GM12878 (cell line): ENCODE data around the gene CELSR1. TPM values are rescaled to one million over a fixed set of nuclear protein-coding genes. Genes with fewer than 3 reads are reported as not detected.
"Not testable (repeated sequence)": the region's sequence is repeated elsewhere in the genome, so short reads cannot be mapped to it uniquely, and the experiment has no call there.

Source experiments
- ATAC-seq: fragments of 200-7000 bp; cut with Tn5 transposase; 3 replicates; pipeline ENCODE4 v1.9.1; 2020; ENCODE audit warnings: mild to moderate bottlenecking, moderate library complexity
- BruUV-seq: library from RNA; stranded (reverse); fragments of 400-500 nt; replicated peaks from 2 replicates; lab custom pipeline; 2021; lab: Mats Ljungman, UMichigan
- CTCF ChIA-PET: fragments of 300-600 bp; sonication (Branson Sonifier 250); formaldehyde crosslinking; extraction: SDS; loops from one replicate; lab custom pipeline; 2021; ENCODE audit warnings: inconsistent platforms; lab: Yijun Ruan, JAX
- POLR2A ChIA-PET: fragments of 350-600 bp; formaldehyde crosslinking; extraction: SDS; loops from one replicate; lab custom pipeline; 2021; ENCODE audit warnings: inconsistent platforms; lab: Charles Lee
- RAD21 ChIA-PET: fragments of 300-600 bp; sonication (Branson Sonifier 250); formaldehyde crosslinking; loops from one replicate; lab custom pipeline; 2023; ENCODE audit warnings: antibody characterized with exemption; ENCODE audit not compliant: unreplicated experiment; lab: Charles Lee
- SMC1A ChIA-PET: fragments of 300-600 bp; sonication (Branson Sonifier 250); formaldehyde crosslinking; loops from one replicate; lab custom pipeline; 2023; ENCODE audit not compliant: unreplicated experiment, uncharacterized antibody; lab: Charles Lee
- DNase-seq: peaks from one replicate; pipeline ENCODE4 v3.0.0-alpha.2; 2011; ENCODE audit warnings: low read depth, low spot score
- FAIRE-seq: peaks from 3 replicates; lab custom pipeline; 2011; peaks lifted over from hg19 to GRCh38; lab: Jason Lieb, UNC
- H2AFZ ChIP-seq: 2 replicates; pipeline ENCODE4 v1.6.0; 2011; ENCODE audit warnings: low read depth, low read length, control low read depth; ENCODE audit not compliant: control insufficient read depth
- H3K27ac ChIP-seq: 2 replicates; pipeline ENCODE4 v1.5.1; 2011; ENCODE audit warnings: control low read depth; ENCODE audit not compliant: control insufficient read depth, insufficient read depth
- H3K27me3 ChIP-seq, 2 experiments: replicated peaks in 1 of 2; 2 replicates each; pipeline versions ENCODE4 v1.6.0 to v1.6.1; 2011; ENCODE audit warnings: low read length in 1 of 2; ENCODE audit not compliant: control insufficient read depth in 2 of 2, insufficient read depth in 2 of 2
- H3K36me3 ChIP-seq, 2 experiments: 2 replicates each; pipeline ENCODE4 v1.5.1; 2011; ENCODE audit warnings: low read length in 1 of 2; ENCODE audit not compliant: control insufficient read depth in 2 of 2, insufficient read depth in 2 of 2
- H3K4me1 ChIP-seq: 2 replicates; pipeline ENCODE4 v1.6.1; 2011; ENCODE audit warnings: mild to moderate bottlenecking, low read length, moderate library complexity, mixed read lengths; ENCODE audit not compliant: control insufficient read depth, insufficient read depth
- H3K4me2 ChIP-seq: 2 replicates; pipeline ENCODE4 v1.6.0; 2011; ENCODE audit warnings: control low read depth; ENCODE audit not compliant: control insufficient read depth, insufficient read depth
- H3K4me3 ChIP-seq: fragments of 200-600 bp; sonication (generic); 2 replicates; pipeline ENCODE4 v1.5.1; 2016
- H3K79me2 ChIP-seq: 2 replicates; pipeline ENCODE4 v1.6.0; 2011; ENCODE audit warnings: low read length; ENCODE audit not compliant: control insufficient read depth, insufficient read depth
- H3K9ac ChIP-seq: 2 replicates; pipeline ENCODE4 v1.8.0; 2011; ENCODE audit warnings: low read length, control low read depth, mixed read lengths; ENCODE audit not compliant: control insufficient read depth, insufficient read depth
- H3K9me3 ChIP-seq: replicated peaks from 3 replicates; pipeline ENCODE4 v1.5.1; 2011; ENCODE audit warnings: mild to moderate bottlenecking, low read length; ENCODE audit not compliant: control insufficient read depth, insufficient read depth
- H4K20me1 ChIP-seq: 2 replicates; pipeline ENCODE4 v1.6.0; 2011; ENCODE audit not compliant: control insufficient read depth, insufficient read depth
- BACH1 ChIP-seq: fragments of 450-650 bp; IDR thresholded peaks from 2 replicates; pipeline ENCODE4 v1.6.1; 2017; ENCODE audit warnings: mild to moderate bottlenecking, borderline replicate concordance
- EED ChIP-seq: sonication (generic); IDR thresholded peaks from 2 replicates; pipeline ENCODE4 v1.6.1; 2016; ENCODE audit warnings: antibody characterized with exemption, low read depth
- KDM1A ChIP-seq: fragments of 200-600 bp; sonication (generic); IDR thresholded peaks from 2 replicates; pipeline ENCODE4 v1.6.1; 2016; ENCODE audit warnings: borderline replicate concordance
- PML ChIP-seq: IDR thresholded peaks from 2 replicates; pipeline ENCODE4 v1.6.1; 2012; ENCODE audit warnings: low read length, inconsistent platforms
- SMARCA5 ChIP-seq: fragments of 450-650 bp; IDR thresholded peaks from 2 replicates; pipeline ENCODE4 v1.6.1; 2017; ENCODE audit warnings: mild to moderate bottlenecking
- TARDBP ChIP-seq: IDR thresholded peaks from 2 replicates; pipeline ENCODE4 v1.6.1; 2016; ENCODE audit warnings: borderline replicate concordance
- WGBS: methylation state at CpG from one replicate; pipeline ENCODE4 v1.1.6; 2016; ENCODE audit warnings: low lambda C conversion rate; ENCODE audit not compliant: insufficient replicate concordance, insufficient coverage; ENCODE audit errors: missing lambda C conversion rate; 5-methylcytosine and 5-hydroxymethylcytosine counted together
- in situ Hi-C: fragments of 300-500 bp; cut with MboI; formaldehyde crosslinking; loops from 9 replicates; pipeline ENCODE4 v1.14.3; 2018; ENCODE audit warnings: mixed read lengths
- intact Hi-C: fragments of 100-400 bp; cut with micrococcal nuclease; formaldehyde crosslinking; loops from one replicate; pipeline ENCODE4 v1.14.2; 2022; ENCODE audit not compliant: unreplicated experiment
- polyA plus RNA-seq, 11 experiments: library from polyadenylated mRNA; depleted of rRNA in 4 of 11; unstranded in 6 of 11; stranded (reverse) in 5 of 11; fragments of >200 nt; fragmentation: Nextera tagmentation in 4 of 11; fragmentation: Illumina TruSeq in 1 of 11; extraction: Ambion mirVana in 4 of 11; extraction: Trizol in 1 of 11; gene quantifications; 1 replicate in 1 of 11; 2 replicates in 10 of 11; pipeline versions ENCODE4 v1.2.1 to v1.2.3, GENCODE V29; 2011 to 2016; ENCODE audit warnings: inconsistent platforms in 2 of 11, missing spikeins in 2 of 11, low read depth in 1 of 11
- total RNA-seq, 4 experiments: library from RNA; depleted of rRNA in 3 of 4; stranded (reverse); fragments of >200 nt in 3 of 4; fragmentation: Illumina TruSeq in 1 of 4; extraction: Trizol in 1 of 4; gene quantifications; 2 replicates each; pipeline versions ENCODE4 v1.2.1 to v1.2.3, GENCODE V29; 2013 to 2021
- TF ChIP-seq, protein P1 (sequence below): fragments of 450-650 bp; IDR thresholded peaks from 2 replicates; pipeline ENCODE4 v1.6.1; 2018; ENCODE audit warnings: borderline replicate concordance, mild to moderate bottlenecking; ENCODE audit not compliant: partially characterized antibody

CELSR1 gene
- total and polyA plus RNA-seq, 10 of the 15 experiments (the other 5 are each of a cell fraction or from before 2014, with no cell fraction given): 0.05 to 1.7 (median 0.35) TPM; not detected in 2

GRCh38 chr22:46397514-46397913 is 139.9 kb downstream of the CELSR1 start:
- Histone ChIP-seq H3K4me1 (no peaks in the 10 kb centered on the region), H3K4me3 (no peak overlapping the region), H3K27me3 (no peaks in the 10 kb centered on the region), H3K27ac (no peak overlapping the region), H3K36me3 (no peaks in the 10 kb centered on the region), H3K79me2 (no peaks in the 10 kb centered on the region), H3K4me2 (no peak overlapping the region), H3K9ac (no peak overlapping the region), H2AFZ (no peak overlapping the region), H4K20me1 (no peaks in the 10 kb centered on the region), H3K9me3 (no peaks in the 10 kb centered on the region)
- in situ Hi-C loops (no loop called here), intact Hi-C loops (no loop called here)
- CTCF ChIA-PET: interaction anchor here (0.5 to 1.3 kb wide), 2 partner anchors 144 to 1590 kb away, joined by 3 to 4 read pairs; no protein-coding TSS in a partner anchor
- POLR2A ChIA-PET: no interaction called here
- RAD21 ChIA-PET: interaction anchor here (1.2 kb wide), 1 partner anchor 145 kb away, joined by 4 read pairs; no protein-coding TSS in a partner anchor
- 43% methylated on average over 18 of the region's 18 CpGs for WGBS
- ATAC-seq (no peak), FAIRE-seq (no peak), DNase-seq (no peak)
- SMC1A ChIA-PET: no interaction called here
- TF ChIP-seq KDM1A: no peak
- no peak for TF ChIP-seq PML
- TF ChIP-seq SMARCA5: no peak
- TF ChIP-seq TARDBP: no peak
- TF ChIP-seq, protein P1, sequence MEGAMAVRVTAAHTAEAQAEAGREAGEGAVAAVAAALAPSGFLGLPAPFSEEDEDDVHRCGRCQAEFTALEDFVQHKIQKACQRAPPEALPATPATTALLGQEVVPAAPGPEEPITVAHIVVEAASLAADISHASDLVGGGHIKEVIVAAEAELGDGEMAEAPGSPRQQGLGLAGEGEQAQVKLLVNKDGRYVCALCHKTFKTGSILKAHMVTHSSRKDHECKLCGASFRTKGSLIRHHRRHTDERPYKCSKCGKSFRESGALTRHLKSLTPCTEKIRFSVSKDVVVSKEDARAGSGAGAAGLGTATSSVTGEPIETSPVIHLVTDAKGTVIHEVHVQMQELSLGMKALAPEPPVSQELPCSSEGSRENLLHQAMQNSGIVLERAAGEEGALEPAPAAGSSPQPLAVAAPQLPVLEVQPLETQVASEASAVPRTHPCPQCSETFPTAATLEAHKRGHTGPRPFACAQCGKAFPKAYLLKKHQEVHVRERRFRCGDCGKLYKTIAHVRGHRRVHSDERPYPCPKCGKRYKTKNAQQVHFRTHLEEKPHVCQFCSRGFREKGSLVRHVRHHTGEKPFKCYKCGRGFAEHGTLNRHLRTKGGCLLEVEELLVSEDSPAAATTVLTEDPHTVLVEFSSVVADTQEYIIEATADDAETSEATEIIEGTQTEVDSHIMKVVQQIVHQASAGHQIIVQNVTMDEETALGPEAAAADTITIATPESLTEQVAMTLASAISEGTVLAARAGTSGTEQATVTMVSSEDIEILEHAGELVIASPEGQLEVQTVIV: no peak
- no peak for TF ChIP-seq BACH1
- no peak for TF ChIP-seq EED
- no TSS peak for BruUV-seq

- FAIRE-seq, in situ Hi-C loops: not testable (repeated sequence)
- CTCF ChIA-PET: interaction anchor here (1.3 kb wide), 1 partner anchor 145 kb away, joined by 4 read pairs; no protein-coding TSS in a partner anchor
Measured at GRCh38 chr22:46397049-46397448, 140.4 kb downstream of the CELSR1 start.

More at GRCh38 chr22:46397049-46397448, 140.4 kb downstream of the CELSR1 start:
- H3K27ac ChIP-seq, SMC1A ChIA-PET, H3K36me3 ChIP-seq, H3K4me1 ChIP-seq, intact Hi-C loops, H4K20me1 ChIP-seq, H3K4me3 ChIP-seq, H2AFZ ChIP-seq, H3K27me3 ChIP-seq, H3K9me3 ChIP-seq, H3K9ac ChIP-seq, BruUV-seq, ATAC-seq, H3K4me2 ChIP-seq, DNase-seq, H3K79me2 ChIP-seq, RAD21 ChIA-PET: not testable (repeated sequence)
- POLR2A ChIA-PET: interaction anchor here (0.6 kb wide), 1 partner anchor 379 kb away, joined by 11 read pairs; no protein-coding TSS in a partner anchor
- 10% methylated on average over 4 of the region's 5 CpGs for WGBS
